Mucosa of gallbladder (tissue), 1 donor: ENCODE data around the gene AFF1. TPM values are rescaled to one million over a fixed set of nuclear protein-coding genes. Genes with fewer than 3 reads are reported as not detected.
"Not testable (repeated sequence)": the region's sequence is repeated elsewhere in the genome, so short reads cannot be mapped to it uniquely, and the experiment has no call there.

Source experiments
- DNase-seq: peaks from one replicate; pipeline ENCODE4 v3.0.0-alpha.2; 2020; ENCODE audit warnings: low spot score
- total RNA-seq: library from RNA; stranded (reverse); gene quantifications from one replicate; pipeline ENCODE4 v1.2.1, GENCODE V29; 2021
- donor health status: DM: no; HTN: no; CAD: no.

Gene AFF1
- total RNA-seq, 1 donor from 2014 or later: 97.3 TPM

GRCh38 chr4:87036713-87037112 is 101.9 kb downstream of the AFF1 start:
- no peak for DNase-seq

- DNase-seq: not testable (repeated sequence)
Observed at GRCh38 chr4:87037171-87037570, 102.4 kb downstream of the AFF1 start.

- no peak for DNase-seq
Observed at GRCh38 chr4:87037671-87038334, 103.0 kb downstream of the AFF1 start.

GRCh38 chr4:87038837-87039615 is 104.2 kb downstream of the AFF1 start:
- peak; percentile 57 for DNase-seq

GRCh38 chr4:87041141-87041540 is 106.3 kb downstream of the AFF1 start:
- DNase-seq: no peak

- DNase-seq: no peak
Observed at GRCh38 chr4:87042221-87042620, 107.4 kb downstream of the AFF1 start.

GRCh38 chr4:87042986-87043820 is 108.4 kb downstream of the AFF1 start:
- no peak for DNase-seq

- DNase-seq: no peak
Observed at GRCh38 chr4:87044511-87045233, 109.9 kb downstream of the AFF1 start.

- no peak for DNase-seq
Observed at GRCh38 chr4:87045234-87045558, 110.4 kb downstream of the AFF1 start.

- DNase-seq: no peak
Observed at GRCh38 chr4:87045659-87046058, 110.8 kb downstream of the AFF1 start.

GRCh38 chr4:87046121-87046551 is 111.3 kb downstream of the AFF1 start:
- no peak for DNase-seq

- DNase-seq: no peak
Observed at GRCh38 chr4:87047281-87047798, 112.5 kb downstream of the AFF1 start.

- no peak for DNase-seq
Observed at GRCh38 chr4:87049508-87049907, 114.7 kb downstream of the AFF1 start.

- peak; percentile 53 for DNase-seq
Observed at GRCh38 chr4:87050596-87050995, 115.8 kb downstream of the AFF1 start.

GRCh38 chr4:87051121-87051713 is 116.4 kb downstream of the AFF1 start:
- no peak for DNase-seq

GRCh38 chr4:87052615-87053014 is 117.8 kb downstream of the AFF1 start:
- DNase-seq: no peak

- DNase-seq: no peak
Observed at GRCh38 chr4:87053176-87053658, 118.4 kb downstream of the AFF1 start.

GRCh38 chr4:87053802-87054767 is 119.3 kb downstream of the AFF1 start:
- no peak for DNase-seq

GRCh38 chr4:87054900-87055299 is 120.1 kb downstream of the AFF1 start:
- no peak for DNase-seq

- DNase-seq: no peak
Observed at GRCh38 chr4:87055311-87055710, 120.5 kb downstream of the AFF1 start.
